Measurements from ENCODE around the gene DAB1. TPM values are rescaled to one million over a fixed set of nuclear protein-coding genes. Genes with fewer than 3 reads are reported as not detected.
A peak's percentile ranks its signal among the peaks of the same experiment; 100 is the strongest.

Gene DAB1
- total and polyA plus RNA-seq, 10 of the 15 experiments (the other 5 are each of a cell fraction or from before 2014, with no cell fraction given), result 0.02 to 0.10 (median 0.03) TPM; not detected in 5

- ChIA-PET RAD21 (ENCODE audit: unreplicated experiment) (no interaction called here), CTCF (no interaction called here), POLR2A (no interaction called here), SMC1A (ENCODE audit: uncharacterized antibody, unreplicated experiment) (no interaction called here)
- H4K20me1 ChIP-seq (ENCODE audit: control insufficient read depth, insufficient read depth), result no peaks in the 10 kb centered on the region
- H3K79me2 ChIP-seq (ENCODE audit: control insufficient read depth, insufficient read depth, low read length), result no peaks in the 10 kb centered on the region
- DNase-seq (ENCODE audit: low read depth, low spot score) (no peak), FAIRE-seq (no peak), ATAC-seq (no peak)
- H3K4me2 ChIP-seq (ENCODE audit: control insufficient read depth, insufficient read depth), result no peak overlapping the region
- no peaks in the 10 kb centered on the region; the same call in 1 of the 2 replicates for H3K4me1 ChIP-seq (ENCODE audit: control insufficient read depth, insufficient read depth, low read length)
- no peak overlapping the region for H3K9ac ChIP-seq (ENCODE audit: control insufficient read depth, insufficient read depth, low read length)
- H2AFZ ChIP-seq (ENCODE audit: control insufficient read depth, low read depth, low read length), result no peak overlapping the region
- TF ChIP-seq ATF3 (IDR thresholded peaks at IDR 0.05; ENCODE audit: borderline replicate concordance, extremely low read depth, low read depth, low read length), result no peak
- TF ChIP-seq SREBF1 (IDR thresholded peaks at IDR 0.05; ENCODE audit: low read length), result no peak
- no peak for TF ChIP-seq ETV6 (conservative IDR thresholded peaks at IDR 0.05 in 1 of 2, IDR thresholded peaks at IDR 0.05 in 1 of 2; ENCODE audit: borderline replicate concordance in 1 of 2, low read depth in 1 of 2)
- no peak for TF ChIP-seq MXI1 (IDR thresholded peaks at IDR 0.05; ENCODE audit: low read depth, low read length)
- no peaks in the 10 kb centered on the region for H3K36me3 ChIP-seq (ENCODE audit: control insufficient read depth in 2 of 2, insufficient read depth in 2 of 2, low read length in 1 of 2)
- no peak overlapping the region for H3K4me3 ChIP-seq
- H3K9me3 ChIP-seq (replicated peaks; ENCODE audit: control insufficient read depth, insufficient read depth, low read length), result no peaks in the 10 kb centered on the region
- 31% methylated on average over 1 of the region's 1 CpG for WGBS (ENCODE audit: insufficient coverage, insufficient replicate concordance, low lambda C conversion rate, missing lambda C conversion rate)
- intact Hi-C loops (cut with micrococcal nuclease; ENCODE audit: unreplicated experiment) (no loop called here), in situ Hi-C loops (cut with MboI) (no loop called here)
- H3K27me3 ChIP-seq (replicated peaks in 1 of 2; ENCODE audit: control insufficient read depth in 2 of 2, insufficient read depth in 2 of 2, low read length in 1 of 2), result no peaks in the 10 kb centered on the region
- no TSS peak for BruUV-seq (replicated peaks)
- H3K27ac ChIP-seq (ENCODE audit: control insufficient read depth, insufficient read depth), result no peak overlapping the region
Observed at GRCh38 chr1:57165546-57165945, 258.3 kb downstream of the DAB1 start.

DNA sequence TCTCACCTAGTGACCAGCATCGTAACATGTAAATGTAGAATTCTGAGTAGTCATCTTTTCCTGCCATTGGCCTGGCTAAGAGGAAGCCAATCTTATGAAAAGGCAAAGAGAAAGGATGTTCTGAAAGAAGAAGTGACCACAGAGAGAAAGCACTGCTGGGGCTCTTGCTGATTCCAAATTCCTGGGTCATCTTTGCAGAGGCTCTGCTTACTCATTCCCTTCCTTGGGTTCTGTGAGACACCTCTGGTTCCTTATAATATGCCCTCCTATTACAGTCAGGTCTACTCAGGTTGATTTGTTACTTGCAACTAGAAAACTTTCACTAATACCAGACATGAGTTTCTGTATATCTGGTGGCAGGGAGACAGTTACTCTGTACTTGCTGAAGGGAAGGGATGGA lies 259.3 kb downstream of the DAB1 start:
- ChIA-PET CTCF (no interaction called here), RAD21 (ENCODE audit: unreplicated experiment) (no interaction called here), POLR2A (no interaction called here), SMC1A (ENCODE audit: uncharacterized antibody, unreplicated experiment) (no interaction called here)
- no peaks in the 10 kb centered on the region for H3K27me3 ChIP-seq (replicated peaks in 1 of 2; ENCODE audit: control insufficient read depth in 2 of 2, insufficient read depth in 2 of 2, low read length in 1 of 2)
- H3K9ac ChIP-seq (ENCODE audit: control insufficient read depth, insufficient read depth, low read length), result no peak overlapping the region
- intact Hi-C loops (cut with micrococcal nuclease; ENCODE audit: unreplicated experiment), result no loop called here
- no peaks in the 10 kb centered on the region for H3K9me3 ChIP-seq (replicated peaks; ENCODE audit: control insufficient read depth, insufficient read depth, low read length)
- no peaks in the 10 kb centered on the region for H3K36me3 ChIP-seq (ENCODE audit: control insufficient read depth in 2 of 2, insufficient read depth in 2 of 2, low read length in 1 of 2)
- H3K4me2 ChIP-seq (ENCODE audit: control insufficient read depth, insufficient read depth), result no peak overlapping the region
- H3K27ac ChIP-seq (ENCODE audit: control insufficient read depth, insufficient read depth), result no peak overlapping the region
- H3K79me2 ChIP-seq (ENCODE audit: control insufficient read depth, insufficient read depth, low read length), result no peaks in the 10 kb centered on the region
- no peaks in the 10 kb centered on the region; the same call in 1 of the 2 replicates for H3K4me1 ChIP-seq (ENCODE audit: control insufficient read depth, insufficient read depth, low read length)
- ATAC-seq, result peak; percentile 75
- no peak overlapping the region for H2AFZ ChIP-seq (ENCODE audit: control insufficient read depth, low read depth, low read length)
- in situ Hi-C loops (cut with MboI), result no loop called here
- no peaks in the 10 kb centered on the region for H4K20me1 ChIP-seq (ENCODE audit: control insufficient read depth, insufficient read depth)
- BruUV-seq (replicated peaks), result no TSS peak
- DNase-seq (ENCODE audit: low read depth, low spot score), result no peak
- H3K4me3 ChIP-seq, result no peak overlapping the region
- no peak for FAIRE-seq
- 0% methylated on average over 1 of the region's 1 CpG for WGBS (ENCODE audit: insufficient coverage, insufficient replicate concordance, low lambda C conversion rate, missing lambda C conversion rate)
- TF ChIP-seq BCL11A (IDR thresholded peaks at IDR 0.05; ENCODE audit: low read depth, low read length), result no peak
- TF ChIP-seq, protein P1, sequence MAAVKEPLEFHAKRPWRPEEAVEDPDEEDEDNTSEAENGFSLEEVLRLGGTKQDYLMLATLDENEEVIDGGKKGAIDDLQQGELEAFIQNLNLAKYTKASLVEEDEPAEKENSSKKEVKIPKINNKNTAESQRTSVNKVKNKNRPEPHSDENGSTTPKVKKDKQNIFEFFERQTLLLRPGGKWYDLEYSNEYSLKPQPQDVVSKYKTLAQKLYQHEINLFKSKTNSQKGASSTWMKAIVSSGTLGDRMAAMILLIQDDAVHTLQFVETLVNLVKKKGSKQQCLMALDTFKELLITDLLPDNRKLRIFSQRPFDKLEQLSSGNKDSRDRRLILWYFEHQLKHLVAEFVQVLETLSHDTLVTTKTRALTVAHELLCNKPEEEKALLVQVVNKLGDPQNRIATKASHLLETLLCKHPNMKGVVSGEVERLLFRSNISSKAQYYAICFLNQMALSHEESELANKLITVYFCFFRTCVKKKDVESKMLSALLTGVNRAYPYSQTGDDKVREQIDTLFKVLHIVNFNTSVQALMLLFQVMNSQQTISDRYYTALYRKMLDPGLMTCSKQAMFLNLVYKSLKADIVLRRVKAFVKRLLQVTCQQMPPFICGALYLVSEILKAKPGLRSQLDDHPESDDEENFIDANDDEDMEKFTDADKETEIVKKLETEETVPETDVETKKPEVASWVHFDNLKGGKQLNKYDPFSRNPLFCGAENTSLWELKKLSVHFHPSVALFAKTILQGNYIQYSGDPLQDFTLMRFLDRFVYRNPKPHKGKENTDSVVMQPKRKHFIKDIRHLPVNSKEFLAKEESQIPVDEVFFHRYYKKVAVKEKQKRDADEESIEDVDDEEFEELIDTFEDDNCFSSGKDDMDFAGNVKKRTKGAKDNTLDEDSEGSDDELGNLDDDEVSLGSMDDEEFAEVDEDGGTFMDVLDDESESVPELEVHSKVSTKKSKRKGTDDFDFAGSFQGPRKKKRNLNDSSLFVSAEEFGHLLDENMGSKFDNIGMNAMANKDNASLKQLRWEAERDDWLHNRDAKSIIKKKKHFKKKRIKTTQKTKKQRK (IDR thresholded peaks at IDR 0.05; ENCODE audit: low read depth, low read length), result no peak
- TF ChIP-seq RELA (IDR thresholded peaks at IDR 0.05; ENCODE audit: borderline replicate concordance, partially characterized antibody), result no peak
- no peak for TF ChIP-seq NKRF (conservative IDR thresholded peaks at IDR 0.05)
- TF ChIP-seq BRCA1 (IDR thresholded peaks at IDR 0.05; ENCODE audit: low read depth, low read length), result no peak
- TF ChIP-seq BCL3 (IDR thresholded peaks at IDR 0.05; ENCODE audit: borderline replicate concordance, insufficient read depth, low read depth, low read length, poor library complexity, severe bottlenecking), result no peak
- TF ChIP-seq NBN (IDR thresholded peaks at IDR 0.05), result no peak
